EL (cell line): ENCODE results near the gene EFHD2.
A peak's percentile ranks its signal among the peaks of the same experiment; 100 is the strongest.
"Not testable (repeated sequence)": the region's sequence is repeated elsewhere in the genome, so short reads cannot be mapped to it uniquely, and the experiment has no call there.

Experiments used
- DNase-seq: peaks from one replicate; pipeline ENCODE4 v3.0.0-alpha.2; 2016

EFHD2 gene, protein sequence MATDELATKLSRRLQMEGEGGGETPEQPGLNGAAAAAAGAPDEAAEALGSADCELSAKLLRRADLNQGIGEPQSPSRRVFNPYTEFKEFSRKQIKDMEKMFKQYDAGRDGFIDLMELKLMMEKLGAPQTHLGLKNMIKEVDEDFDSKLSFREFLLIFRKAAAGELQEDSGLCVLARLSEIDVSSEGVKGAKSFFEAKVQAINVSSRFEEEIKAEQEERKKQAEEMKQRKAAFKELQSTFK

DNA sequence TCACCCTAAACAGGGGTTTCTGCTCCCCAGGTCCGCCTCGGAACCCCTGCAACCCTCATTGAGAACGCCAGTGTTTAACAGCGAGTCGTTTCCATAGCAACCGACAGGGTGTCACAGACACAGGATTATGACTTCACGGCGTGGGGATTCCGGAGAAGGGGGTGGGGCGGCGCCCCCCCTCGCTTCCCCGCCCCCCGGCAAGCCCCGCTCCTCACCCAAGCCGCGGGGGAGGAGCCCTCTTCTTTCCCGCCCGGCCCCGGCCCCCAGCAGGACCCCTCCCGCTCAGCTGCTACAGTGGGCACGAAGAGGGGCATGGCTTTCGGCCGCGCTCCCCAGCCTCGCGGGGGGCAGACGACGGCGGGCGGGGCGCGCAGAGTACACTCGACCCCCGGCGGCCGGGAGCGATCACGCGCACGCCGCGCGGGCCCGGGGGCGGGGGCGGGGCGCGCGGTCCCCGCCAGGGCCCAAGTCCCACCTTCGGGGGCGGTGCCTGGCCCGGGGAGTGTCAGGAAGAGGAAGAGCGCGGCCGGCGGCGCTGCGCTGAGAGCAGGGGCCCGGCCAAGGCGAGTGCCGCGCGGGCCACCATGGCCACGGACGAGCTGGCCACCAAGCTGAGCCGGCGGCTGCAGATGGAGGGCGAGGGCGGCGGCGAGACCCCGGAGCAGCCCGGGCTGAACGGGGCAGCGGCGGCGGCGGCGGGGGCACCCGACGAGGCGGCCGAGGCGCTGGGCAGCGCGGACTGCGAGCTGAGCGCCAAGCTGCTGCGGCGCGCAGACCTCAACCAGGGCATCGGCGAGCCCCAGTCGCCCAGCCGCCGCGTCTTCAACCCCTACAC lies at the start of gene EFHD2:
Gene EFHD2 (plus strand): TSS at position 501 of the 835 bp plus-strand sequence. CDS start 84 bp downstream, at position 585.
- DNase-seq = peak; percentile 82

DNA sequence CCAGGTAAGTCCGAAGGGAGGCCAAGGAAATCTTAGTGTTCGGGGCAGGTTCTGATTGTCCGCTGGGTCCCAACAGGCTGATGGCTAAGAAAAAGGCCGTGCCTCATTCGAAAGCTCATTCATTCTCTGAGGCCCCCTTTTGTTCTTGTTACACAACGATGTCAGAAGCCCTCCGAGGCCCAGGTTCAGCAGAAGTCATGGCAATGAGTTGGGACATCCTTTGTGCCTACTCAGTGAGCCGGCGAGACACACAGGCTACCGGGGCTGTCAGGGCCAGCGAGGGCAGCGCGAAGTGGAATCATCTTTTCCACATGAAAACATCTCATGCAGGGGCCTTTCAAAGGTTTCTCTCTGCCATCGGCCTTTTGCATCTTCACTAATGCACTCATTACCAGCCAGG lies 49.0 kb upstream of the EFHD2 start:
- DNase-seq = no peak

DNA sequence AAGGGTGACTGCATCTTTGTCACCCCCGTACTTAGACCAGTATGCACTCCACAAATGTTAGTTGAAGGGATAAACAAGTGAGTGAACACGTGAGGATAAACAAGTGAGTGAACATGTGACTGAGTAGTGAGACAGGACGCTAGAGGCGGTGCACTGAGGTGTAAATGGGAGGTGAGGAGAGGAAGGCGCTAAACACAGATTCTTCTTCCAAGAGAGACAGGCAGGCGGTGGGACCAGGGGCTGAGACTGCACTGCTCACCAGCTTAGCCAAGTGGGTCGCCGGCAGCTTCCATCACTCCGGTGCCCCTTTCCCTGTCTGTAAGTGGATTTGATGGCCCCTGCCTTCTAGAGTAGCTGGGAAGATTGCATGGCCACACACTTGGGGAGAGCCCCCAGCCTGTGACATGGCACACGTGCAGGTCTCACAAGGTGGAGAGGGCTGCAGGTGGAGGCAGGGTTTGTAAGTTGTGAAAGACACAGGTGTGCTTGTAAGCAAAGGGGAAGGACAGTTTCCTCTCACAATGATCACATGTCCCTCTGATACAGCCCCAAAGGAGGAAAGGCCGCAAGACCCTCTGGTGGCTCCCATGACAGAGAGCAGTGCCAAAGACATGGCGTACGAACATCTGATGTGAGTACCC lies 47.5 kb upstream of the EFHD2 start:
- no peak for DNase-seq

DNA sequence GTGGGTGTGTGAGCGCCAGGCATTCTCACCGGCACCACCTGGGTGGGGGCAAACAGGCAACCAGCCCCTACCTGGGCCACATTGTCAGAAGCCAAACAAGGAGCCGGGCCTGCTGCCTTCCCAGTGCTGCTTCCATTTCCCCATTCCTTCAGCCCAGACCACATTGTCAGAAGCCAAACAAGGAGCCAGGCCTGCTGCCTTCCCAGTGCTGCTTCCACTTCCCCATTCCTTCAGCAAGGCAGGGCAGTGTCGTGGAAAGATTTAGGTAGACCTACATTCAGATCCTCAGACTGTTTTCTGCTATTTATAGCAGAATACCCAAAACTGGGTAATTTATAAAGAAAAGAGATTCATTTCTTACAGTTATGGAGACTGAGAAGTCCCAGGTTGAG lies 47.0 kb upstream of the EFHD2 start:
- no peak for DNase-seq

- no peak for DNase-seq
Measured at GRCh38 chr1:15364740-15365139, 44.9 kb upstream of the EFHD2 start.

GRCh38 chr1:15368888-15369287 lies 40.8 kb upstream of the EFHD2 start:
- no peak for DNase-seq

DNA sequence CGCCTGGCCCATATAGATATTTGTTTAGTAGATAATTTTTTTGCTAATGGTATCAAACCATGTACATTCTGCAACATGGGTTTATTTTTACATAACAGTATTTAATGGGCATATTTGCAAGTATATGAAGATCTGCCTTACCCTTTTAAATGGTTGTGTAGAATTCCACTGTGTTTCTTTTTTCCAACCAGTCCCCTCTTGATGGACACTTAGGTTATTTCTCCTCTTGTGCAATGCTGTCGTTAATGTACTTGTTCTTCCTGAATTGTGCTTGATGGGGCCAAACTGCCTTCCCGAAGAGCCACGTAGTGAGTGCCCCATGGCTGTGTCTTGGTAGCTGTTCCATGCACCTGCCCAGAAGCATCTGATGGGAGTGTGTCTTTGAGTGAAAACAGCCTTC lies 39.4 kb upstream of the EFHD2 start:
- no peak for DNase-seq

- DNase-seq = no peak
Measured at GRCh38 chr1:15370781-15371520, 38.7 kb upstream of the EFHD2 start.

DNA sequence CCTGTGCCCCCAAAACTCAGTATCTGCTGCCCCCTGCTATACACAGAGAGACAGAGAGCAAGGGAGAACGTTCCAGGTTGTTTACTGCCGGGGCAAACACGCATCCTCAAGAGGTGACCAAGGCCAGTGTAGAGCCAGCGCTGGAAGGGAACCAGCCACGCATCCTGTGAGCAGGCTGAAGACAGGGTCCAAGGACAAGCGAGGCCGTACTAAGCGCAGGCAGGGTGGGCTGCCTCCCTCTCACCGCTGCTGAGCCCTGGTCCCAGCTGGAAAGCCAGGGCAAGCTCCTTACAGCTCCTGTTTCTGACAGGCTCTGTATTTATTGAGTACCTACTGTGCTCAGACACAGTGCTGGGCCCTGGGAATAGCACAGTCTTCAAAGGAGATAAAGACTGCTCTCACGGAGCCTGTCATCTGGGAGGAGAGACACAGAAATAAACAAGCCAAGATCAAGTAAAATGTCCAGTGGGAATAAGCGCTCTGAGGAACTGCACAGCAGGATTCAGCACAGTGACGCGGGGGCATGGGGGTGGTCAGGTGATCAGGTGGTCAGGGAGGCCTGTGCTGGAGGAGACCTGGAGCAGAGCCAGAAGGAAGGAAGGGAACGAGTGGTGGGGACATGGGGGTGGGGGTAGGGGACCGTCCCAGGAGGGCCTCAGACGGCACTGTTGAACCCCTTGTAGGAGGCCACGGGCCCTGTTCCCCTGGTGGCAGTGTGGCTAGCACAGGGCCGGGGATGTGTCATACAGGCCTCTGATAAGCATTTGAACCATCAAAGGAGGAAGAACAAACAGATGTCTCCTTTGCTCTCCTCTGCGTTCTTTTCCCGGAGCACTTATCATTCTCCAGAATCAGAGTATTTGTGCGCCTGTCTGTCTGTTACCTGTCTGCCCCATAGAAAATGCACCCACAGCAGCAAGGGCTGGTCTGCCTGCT lies 37.8 kb upstream of the EFHD2 start:
- DNase-seq = no peak

DNA sequence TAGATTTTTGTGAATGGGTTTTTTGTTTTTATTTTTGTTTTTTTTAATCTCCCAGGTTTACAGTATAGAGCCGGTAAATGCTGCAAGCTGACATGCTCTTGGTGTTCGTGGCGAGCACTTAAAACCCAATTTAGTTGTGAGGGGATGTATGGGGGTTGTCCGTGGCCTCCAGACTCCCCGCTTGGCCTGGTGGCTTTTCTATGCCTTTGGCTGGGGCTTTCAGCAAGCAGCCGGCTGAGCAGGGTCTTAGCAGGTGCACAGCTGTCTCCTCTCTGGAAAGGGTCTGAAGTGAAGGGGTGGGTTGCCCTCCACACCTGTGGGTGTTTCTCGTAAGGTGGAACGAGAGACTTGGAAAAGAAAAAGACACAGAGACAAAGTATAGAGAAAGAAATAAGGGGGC lies 31.0 kb upstream of the EFHD2 start:
- DNase-seq = no peak

DNA sequence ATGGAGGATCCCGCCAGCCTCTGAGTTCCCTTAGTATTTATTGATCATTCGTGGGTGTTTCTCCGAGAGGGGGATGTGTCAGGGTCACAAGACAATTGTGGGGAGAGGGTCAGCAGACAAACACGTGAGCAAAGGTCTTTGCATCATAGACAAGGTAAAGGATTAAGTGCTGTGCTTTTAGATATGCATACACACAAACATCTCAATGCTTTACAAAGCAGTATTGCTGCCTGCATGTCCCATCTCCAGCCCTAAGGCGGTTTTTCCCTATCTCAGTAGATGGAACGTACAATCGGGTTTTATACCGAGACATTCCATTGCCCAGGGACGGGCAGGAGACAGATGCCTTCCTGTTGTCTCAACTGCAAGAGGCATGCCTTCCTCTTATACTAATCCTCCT lies 30.5 kb upstream of the EFHD2 start:
- DNase-seq = not testable (repeated sequence)

GRCh38 chr1:15380601-15381508 lies 28.8 kb upstream of the EFHD2 start:
- no peak for DNase-seq

DNA sequence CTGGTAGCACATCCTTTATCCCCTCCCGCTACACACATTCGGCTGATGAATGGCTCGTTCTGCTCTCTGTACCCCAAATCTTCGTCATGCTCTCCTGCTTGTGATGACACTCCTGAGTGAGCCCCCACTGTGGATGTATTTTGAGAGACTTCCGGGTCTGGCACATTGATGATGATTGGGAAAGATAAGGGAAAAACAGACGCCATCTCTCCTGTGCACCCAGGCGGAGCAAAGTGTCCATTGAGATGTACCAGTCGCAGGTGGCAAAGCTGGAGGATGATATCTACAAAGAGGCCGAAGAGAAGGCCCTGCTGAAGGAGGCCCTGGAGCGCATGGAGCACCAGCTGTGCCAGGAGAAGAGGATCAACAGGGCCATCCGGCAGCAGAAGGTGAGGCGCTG lies 27.9 kb upstream of the EFHD2 start:
- no peak for DNase-seq

DNA sequence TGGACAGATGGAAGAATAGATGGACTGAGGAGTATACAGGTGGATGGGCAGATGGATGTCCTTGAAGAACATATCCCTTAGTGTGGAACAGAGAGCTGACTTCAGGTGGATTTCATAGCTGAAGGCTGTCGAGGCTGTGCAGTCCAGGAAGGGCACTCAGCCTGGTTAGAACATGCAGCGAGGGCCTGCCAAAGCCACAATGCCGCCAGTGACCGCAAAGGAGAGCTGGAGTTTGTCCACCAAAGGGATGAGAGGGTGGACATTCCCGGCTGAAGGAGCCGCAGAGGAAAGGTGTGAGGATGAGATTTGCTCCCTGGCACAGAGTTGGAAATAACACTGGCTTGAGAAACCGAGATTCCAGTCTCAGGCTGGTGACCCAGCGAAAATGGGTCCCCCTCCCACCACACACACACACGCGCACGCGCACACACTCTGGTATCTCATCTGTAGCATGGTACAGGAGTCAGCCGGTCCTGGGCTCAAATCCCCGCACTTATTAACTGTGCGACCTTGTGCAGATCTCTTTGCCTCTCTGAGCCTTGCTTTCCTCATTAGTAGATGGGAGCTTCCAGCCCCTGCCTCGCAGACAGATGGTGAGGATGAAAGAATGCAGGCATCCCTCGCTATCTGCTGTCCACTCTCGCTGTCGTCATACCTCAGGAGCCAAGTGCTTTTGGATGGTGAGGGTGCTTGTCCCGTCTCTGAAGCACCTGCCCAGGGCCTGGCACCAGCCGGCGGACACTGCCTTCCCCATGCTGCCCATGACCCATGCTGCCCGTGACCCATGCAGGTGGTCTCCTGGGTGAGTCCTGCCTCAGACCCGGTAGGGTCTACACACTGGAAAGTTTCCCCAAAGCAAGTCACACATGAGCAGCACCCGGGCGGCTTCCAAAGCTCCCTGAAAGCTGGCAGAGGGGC lies 26.8 kb upstream of the EFHD2 start:
- no peak for DNase-seq

- DNase-seq = no peak
Measured at GRCh38 chr1:15383810-15384209, 25.9 kb upstream of the EFHD2 start.

DNA sequence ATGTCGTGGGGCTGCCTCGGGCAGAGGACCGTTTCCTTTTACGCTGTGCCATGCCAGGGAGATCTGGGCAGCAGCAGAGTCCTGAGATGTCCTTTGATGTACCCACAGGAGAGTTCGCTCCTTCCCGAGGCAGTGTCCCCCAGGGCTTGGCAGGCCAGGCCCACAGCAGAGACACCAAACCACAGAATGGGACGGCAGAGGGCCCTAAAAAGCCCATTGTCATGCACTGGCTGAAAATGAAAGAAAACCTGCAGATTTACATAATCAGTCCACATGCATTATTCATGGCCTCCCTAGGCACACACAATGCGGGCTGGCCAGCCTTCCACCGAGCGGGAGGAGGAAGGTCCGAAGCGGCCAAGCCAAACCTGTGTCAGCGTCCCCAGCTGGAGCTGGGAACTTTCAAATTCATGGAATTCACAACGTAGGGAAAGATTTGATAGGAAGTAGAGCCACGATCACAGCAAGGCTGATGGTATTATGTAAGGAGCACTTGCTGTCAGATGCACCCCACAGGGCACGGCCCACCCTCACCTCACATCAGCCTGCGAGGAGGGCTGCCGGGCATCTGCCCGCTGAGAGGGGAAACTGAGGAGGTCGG lies 25.3 kb upstream of the EFHD2 start:
- no peak for DNase-seq

- DNase-seq = no peak
Measured at GRCh38 chr1:15385420-15385819, 24.3 kb upstream of the EFHD2 start.

DNA sequence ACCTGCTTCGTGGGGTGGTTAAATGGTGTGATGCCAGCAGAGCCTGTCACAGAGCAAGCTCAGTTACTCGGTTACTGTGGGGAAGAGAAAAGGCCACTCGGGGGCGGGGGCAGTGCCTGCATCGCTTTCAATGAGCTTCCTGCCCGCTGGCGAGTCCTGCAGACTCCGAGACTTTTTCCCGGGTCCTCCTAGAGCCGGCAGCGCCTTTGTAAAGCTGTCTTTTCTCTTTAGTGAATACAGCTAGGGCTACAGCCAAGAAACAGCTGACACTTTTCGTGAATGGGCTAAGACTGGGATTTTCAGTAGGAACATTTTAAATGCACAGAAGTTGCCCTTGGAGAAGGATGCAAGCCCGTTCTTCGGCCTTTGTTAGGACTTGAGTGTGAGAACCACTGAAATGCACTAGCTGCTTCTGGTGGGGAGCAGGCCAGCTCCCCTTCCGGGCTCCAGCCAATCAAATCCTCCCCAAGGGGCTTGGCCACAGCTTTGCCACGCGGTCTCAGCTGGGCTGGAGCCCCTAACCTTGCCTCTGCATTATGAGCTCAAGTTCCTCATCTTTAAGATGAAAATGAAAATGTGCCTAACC lies 23.4 kb upstream of the EFHD2 start:
- no peak for DNase-seq
